ENCODE data around the gene LPO.

DNA sequence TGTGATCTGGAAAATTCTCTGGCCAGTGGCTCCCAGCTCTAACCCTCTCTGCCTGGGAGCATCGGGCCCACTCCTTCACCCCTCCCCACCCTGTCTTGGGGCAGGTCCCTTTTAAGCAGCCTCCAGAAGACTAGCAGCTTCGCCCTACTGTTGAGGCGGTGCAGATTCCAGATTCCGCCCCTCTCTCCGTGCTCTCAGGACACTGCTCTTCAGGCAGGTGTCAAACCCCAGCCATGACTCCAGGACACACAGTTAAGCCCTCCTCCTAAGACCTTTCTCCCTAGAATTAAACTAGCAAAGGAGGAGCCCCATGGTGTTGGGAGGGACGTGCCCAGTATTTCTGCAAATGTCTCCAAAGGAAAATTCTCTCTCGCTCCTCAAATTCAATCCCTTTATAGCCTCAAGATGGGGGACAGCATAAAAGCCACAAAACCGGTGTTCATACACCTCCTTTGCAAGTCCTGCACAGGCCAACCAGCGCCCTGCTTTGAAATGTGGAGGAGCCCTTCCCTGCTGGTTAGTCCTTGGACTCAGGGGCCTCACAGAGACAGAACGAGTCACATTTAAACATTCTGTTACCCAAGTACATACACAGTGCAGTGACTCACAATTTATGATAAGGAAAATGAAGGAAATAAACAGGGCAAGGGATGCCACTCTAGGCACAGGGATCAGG is 7.2 kb downstream of the LPO start:
- TF ChIP-seq CTCF (conservative IDR thresholded peaks at IDR 0.05 in 1 of 2, IDR thresholded peaks at IDR 0.05 in 1 of 2; ENCODE audit: extremely low read depth in 1 of 2, insufficient read depth in 1 of 2, low read depth in 1 of 2, low read length in 2 of 2) (no peak), EZH2 (IDR thresholded peaks at IDR 0.05; ENCODE audit: borderline replicate concordance, low read length) (no peak)
